Activated CD4-positive, CD25-positive, alpha-beta regulatory T cell (primary cell): ENCODE measurements around the gene MTIF2.
A peak's percentile ranks its signal among the peaks of the same experiment; 100 is the strongest.
"Not testable (repeated sequence)": the region's sequence is repeated elsewhere in the genome, so short reads cannot be mapped to it uniquely, and the experiment has no call there.

Experiments used
- DNase-seq, 4 experiments: peaks; one replicate each; lab custom pipeline; 2025; lab: John Stamatoyannopoulos, UW

Gene MTIF2

DNA sequence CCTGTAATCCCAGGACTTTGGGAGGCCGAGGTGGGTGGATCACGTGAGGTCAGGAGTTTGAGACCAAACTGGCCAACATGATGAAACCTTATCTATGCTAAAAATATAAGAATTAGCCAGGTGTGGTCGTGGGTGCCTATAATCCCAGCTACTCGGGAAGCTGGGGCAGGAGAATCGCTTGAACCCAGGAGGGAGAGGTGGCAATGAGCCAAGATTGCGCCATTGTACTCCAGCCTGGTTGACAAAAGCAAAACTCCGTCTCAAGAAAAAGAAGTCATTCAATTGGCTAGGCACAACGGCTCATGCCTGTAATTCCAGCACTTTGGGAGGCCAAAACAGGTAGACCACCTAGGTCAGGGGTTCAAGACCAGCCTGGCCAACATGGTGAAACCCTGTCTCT is 27.4 kb downstream of the MTIF2 start:
- not testable (repeated sequence) for DNase-seq

DNA sequence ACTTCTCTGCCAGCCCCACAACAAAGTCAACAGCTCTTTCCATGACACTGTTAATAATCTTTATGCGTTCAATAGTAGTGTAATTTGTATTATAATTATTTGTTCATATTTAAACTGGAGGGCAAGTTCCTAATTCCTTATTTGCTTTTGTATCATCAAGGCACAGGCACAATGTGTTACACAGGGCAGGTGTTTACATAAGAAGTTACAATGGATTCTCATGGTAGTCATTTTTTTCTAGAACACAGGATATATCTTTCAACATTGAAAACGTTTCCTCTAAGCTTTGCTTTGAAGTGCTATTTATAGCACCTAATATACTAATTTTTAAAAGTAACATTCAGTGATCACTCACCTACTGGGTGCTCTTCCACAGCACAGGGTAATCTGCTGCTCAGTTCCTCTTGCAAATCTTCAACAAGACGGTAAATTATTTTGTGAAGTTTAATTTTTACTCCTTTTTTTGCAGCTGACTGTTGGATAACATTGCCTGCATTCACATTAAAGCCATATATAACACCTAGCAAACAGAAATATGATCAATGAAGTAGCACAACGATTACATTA is 29.3 kb downstream of the MTIF2 start:
- DNase-seq: no peak

GRCh38 chr2:55236992-55237543 is 32.0 kb downstream of the MTIF2 start:
- no peak for DNase-seq

GRCh38 chr2:55235724-55236538 is 33.1 kb downstream of the MTIF2 start:
- no peak for DNase-seq

GRCh38 chr2:55233658-55233940 is 35.4 kb downstream of the MTIF2 start:
- no peak for DNase-seq

DNA sequence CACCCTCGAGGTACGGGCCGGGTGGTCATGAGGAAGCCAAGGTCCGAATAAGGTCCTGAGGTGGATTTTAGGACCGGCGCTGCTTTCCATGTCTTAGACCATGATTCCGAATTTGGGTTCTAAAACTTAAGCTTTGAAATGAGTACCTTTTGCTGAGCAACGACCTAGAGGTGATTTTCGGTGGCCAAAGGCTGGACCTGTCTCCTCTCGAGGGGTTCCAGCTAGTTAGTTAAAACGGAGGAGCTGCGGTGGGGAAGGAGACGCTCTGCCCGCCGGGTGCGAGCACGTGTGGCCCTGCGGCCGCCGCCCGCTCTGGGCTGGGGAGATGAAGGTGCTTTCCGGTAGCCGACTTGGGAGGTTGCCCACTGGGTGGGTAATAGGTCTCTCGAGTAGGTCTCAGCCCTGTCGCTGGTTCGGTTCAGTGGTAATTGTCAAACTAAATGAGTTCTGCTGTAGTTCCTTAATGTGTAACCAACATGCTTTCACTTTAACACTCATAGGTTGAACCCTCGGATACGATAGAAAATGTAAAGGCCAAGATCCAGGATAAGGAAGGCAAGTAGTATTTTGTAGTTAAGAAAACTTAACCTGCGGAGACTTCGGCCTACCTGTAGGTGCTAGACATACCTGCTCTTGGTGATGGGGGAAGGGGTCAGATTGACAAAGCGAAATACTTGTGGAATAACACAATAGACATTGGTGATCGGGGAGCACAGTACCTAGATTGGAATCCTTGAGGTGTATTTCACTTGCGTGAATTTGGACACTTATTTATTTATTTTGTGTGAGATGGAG is 36.0 kb downstream of the MTIF2 start:
- peak; percentile 14 to 22 (median 20) for DNase-seq

DNA sequence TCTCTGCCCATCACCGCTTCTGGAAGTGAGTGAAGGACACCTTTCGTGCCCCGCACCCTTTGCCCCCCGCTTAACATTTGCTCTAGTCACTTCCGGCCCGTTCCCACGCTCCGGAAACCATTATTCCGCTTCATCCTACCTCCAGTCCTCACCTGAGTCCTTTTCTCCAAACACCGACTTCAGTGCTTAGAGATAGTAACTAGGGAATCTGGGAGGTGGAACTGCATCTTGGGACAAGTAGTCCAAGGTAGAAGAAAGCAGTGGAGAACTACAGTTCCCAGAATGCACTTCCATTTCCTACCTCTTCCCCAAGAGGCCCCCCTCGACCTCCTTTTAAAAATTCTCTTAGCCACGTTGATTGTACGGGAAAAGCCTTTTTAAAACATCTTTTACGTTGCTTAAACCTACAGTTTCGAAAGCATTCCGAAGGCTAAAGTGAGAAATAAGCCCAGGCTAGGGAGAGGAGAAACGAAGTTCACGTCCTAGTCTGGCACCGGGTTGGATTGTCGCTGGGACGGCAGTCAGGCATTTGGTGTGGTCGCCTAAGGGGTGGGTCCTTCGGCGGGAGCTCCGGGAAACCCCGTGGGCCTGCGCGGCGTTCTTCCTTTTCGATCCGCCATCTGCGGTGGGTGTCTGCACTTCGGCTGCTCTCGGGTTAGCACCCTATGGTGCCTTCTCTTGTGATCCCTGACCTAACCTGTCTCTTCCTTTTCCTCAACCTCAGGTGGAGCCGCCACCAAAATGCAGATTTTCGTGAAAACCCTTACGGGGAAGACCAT is 36.8 kb downstream of the MTIF2 start, which contains the start of the genes CLHC1 and RPS27A:
Gene CLHC1, minus strand, starts transcription at position 210 of the 779 bp plus-strand sequence. CDS start 9,882 bp downstream, outside the sequence.
Gene RPS27A, plus strand, starts transcription at position 605 of the 779 bp plus-strand sequence. Its CDS starts 137 bp downstream, at position 742.
- DNase-seq: peak; percentile 79 to 87 (median 86)

- no peak for DNase-seq
These were observed 37.4 kb downstream of the MTIF2 start for GRCh38 chr2:55231546-55232083.

DNA sequence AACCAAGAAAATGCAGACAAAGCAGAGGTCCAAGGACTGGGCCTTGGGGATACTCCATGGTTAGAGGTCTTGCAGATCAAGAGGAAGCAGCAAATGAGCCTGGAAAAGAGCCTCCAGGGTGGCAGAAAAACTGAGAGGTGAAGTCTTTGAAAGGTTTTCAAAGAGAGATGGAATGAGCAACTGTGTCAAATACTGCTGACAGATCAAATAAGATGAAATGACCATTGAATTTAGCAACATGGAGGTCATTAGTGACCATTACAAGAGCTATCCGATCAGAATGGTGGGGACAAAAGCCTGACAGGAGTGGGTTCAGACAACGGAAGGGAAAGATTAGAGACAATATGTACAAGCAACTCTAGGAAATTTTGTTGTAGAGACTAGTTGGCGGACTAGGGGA is 38.5 kb downstream of the MTIF2 start:
- DNase-seq: no peak

- no peak for DNase-seq
These were observed 39.8 kb downstream of the MTIF2 start for GRCh38 chr2:55229221-55229620.

GRCh38 chr2:55228226-55228563 is 40.8 kb downstream of the MTIF2 start:
- DNase-seq: no peak

DNA sequence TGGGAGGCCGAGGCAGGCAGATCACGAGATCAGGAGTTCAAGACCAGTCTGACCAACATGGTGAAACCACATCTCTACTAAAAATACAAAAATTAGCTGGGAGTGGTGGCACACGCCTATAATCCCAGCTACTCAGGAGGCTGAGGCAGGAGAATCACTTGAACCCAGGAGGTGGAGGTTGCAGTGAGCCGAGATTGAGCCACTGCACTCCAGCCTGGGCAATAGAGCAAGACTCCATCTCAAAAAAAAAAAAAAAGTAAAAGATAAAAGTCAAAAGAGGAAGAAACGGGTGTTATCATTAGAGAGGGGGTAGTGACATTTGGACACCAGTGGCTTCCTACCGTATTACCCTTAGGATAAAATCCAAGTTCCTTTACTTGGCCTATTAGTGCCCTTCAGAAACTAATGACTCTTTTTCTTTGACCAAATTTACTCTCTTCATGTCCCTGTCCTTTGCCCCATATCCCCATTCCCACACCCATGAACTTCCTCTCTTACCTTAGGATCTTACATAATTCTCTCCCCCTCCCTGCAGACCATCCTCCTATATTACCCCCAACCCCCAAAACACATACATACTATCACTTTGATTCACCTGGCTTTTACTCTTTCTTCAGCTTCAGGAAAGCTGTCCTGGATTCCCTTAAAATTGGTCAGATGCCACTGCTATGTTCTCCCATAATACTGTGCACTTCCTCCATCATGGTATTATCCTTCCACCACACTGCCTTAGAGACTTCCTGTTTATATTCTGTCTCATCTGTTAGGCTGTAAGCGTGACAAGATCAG is 41.4 kb downstream of the MTIF2 start:
- DNase-seq: not testable (repeated sequence)

GRCh38 chr2:55225481-55226020 is 43.5 kb downstream of the MTIF2 start:
- DNase-seq: no peak

DNA sequence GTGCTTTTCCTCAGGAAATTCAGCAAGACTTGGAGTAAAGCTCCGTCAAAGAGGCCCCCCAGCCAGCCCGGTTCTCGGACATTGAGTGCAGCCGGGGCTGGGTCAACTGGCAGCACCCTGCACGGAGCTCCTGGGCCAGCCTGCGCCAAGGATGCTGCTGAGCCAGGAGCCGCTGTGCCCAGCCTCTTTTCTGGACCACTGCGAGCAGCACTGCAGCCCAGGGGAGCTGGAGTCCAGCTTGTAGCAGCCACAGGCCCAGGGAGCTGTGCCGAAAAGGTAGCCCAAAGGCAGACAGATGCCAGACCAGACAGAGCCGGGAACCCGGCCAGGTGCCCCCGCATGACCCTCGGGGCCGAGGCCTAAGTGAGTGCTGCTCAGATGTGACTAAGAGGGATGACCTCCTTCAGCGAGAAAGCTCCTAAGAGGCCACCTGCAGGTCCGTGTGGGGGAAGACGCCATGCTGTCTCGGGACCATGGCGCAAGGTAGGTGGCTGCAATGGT is 44.2 kb downstream of the MTIF2 start:
- no peak for DNase-seq

GRCh38 chr2:55223958-55224760 is 44.9 kb downstream of the MTIF2 start:
- no peak for DNase-seq

DNA sequence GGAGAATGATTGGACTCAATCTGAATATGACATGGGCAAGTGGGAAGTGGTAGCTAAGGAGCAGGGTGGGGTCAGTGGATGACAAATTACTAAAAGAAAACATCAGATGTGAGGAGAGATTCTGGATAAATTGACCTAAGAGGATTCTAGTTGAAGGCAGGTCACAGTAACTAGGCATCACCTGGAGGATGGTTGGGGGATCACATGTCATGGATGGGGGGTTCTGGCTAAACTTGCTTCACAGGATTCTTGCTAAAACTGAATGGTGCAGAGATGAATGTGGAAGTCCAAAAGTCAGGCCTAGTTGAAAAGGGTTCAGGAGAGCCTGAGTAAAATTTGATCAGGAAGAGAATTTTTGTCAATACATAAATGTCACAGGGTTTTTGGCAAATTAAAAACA is 55.2 kb downstream of the MTIF2 start:
- DNase-seq: no peak

DNA sequence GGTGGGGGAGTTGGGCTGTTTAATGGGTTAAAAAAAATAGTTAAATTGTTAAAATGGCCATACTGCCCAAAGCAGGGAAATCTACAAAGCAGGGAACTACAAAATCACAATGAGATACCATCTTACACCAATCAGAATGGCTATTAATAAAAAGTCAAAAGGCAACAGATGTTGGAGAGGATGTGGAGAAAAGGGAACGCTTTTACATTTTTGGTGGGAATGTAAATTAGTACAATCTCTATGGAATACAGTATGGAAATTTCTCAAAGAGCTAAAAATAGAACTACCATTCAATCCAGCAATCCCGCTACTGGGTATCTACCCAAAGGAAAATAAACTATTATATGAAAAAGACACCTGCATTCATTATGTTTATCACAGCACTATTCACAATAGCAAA is 64.1 kb downstream of the MTIF2 start:
- DNase-seq: no peak

DNA sequence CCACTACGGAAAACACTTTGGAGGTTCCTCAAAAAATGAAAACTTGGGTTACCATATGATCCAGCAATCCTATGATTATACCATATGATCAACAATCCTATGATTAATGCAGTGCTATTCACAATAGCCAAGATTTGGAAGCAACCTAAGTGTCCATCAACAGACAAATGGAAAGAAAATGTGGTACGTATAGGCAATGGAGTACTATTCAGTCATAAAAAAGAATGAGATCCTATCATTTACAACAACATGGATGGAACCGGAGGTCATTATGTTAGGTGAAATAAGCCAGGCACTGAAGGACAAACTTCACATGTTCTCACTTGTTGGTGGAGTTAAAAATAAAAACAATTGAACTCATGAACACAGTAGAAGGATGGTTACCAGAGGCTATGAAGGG is 64.5 kb downstream of the MTIF2 start:
- no peak for DNase-seq

- no peak for DNase-seq
These were observed 68.6 kb downstream of the MTIF2 start for GRCh38 chr2:55200416-55200815.
